GM12874 (cell line): ENCODE results near the gene QSOX2.

ENCODE experiments used
- CTCF ChIP-seq: IDR thresholded peaks from 2 replicates; pipeline ENCODE4 v1.5.1; 2011; ENCODE audit warnings: low read depth, mild to moderate bottlenecking, control low read depth, low read length, moderate library complexity; ENCODE audit not compliant: insufficient read depth

The QSOX2 gene

GRCh38 chr9:136274786-136275654 is 29.4 kb upstream of the QSOX2 start:
- TF ChIP-seq CTCF: no peak

GRCh38 chr9:136273921-136274785 is 28.5 kb upstream of the QSOX2 start:
- TF ChIP-seq CTCF: no peak

- no peak for TF ChIP-seq CTCF
Observed at GRCh38 chr9:136273244-136273865, 27.7 kb upstream of the QSOX2 start.

- no peak for TF ChIP-seq CTCF
Observed at GRCh38 chr9:136270173-136270705, 24.6 kb upstream of the QSOX2 start.

- TF ChIP-seq CTCF: no peak
Observed at GRCh38 chr9:136268735-136269134, 23.1 kb upstream of the QSOX2 start.

GRCh38 chr9:136268318-136268717 is 22.7 kb upstream of the QSOX2 start:
- TF ChIP-seq CTCF: no peak
